ENCODE measurements around the gene MUC13. TPM values are rescaled to one million over a fixed set of nuclear protein-coding genes. Genes with fewer than 3 reads are reported as not detected.

The MUC13 gene
- total RNA-seq, 2 experiments from 2014 or later = not detected

- ChIA-PET POLR2A (no interaction called here), CTCF (ENCODE audit: unreplicated experiment) (no interaction called here)
- no peaks in the 10 kb centered on the region for H3K9me2 ChIP-seq (ENCODE audit: insufficient read depth, low read length)
- no peak overlapping the region for H2AFZ ChIP-seq (ENCODE audit: low read length)
- DNase-seq (ENCODE audit: low spot score) = no peak
- BruUV-seq (replicated peaks) = no TSS peak
- H3K36me3 ChIP-seq (ENCODE audit: insufficient read depth, low read length) = no peaks in the 10 kb centered on the region
- TF ChIP-seq CTCF (conservative IDR thresholded peaks at IDR 0.05; ENCODE audit: low read length) (no peak), EZH2phosphoT487 (IDR thresholded peaks at IDR 0.05; ENCODE audit: borderline replicate concordance, low read depth, low read length) (no peak)
- no peaks in the 10 kb centered on the region for H4K20me1 ChIP-seq (ENCODE audit: insufficient read depth, low read length)
- H3K79me2 ChIP-seq (ENCODE audit: insufficient read depth, low read depth, low read length) = no peaks in the 10 kb centered on the region
- H3K4me1 ChIP-seq (ENCODE audit: insufficient read depth, low read length, poor library complexity, severe bottlenecking) = no peaks in the 10 kb centered on the region
- no peak overlapping the region for H3K27ac ChIP-seq (ENCODE audit: low read depth, low read length, poor library complexity, severe bottlenecking)
- no peak overlapping the region for H3K4me3 ChIP-seq (ENCODE audit: low read depth, low read length, poor library complexity, severe bottlenecking)
- H3K4me2 ChIP-seq (ENCODE audit: low read length) = no peak overlapping the region
- intact Hi-C loops (cut with micrococcal nuclease; ENCODE audit: unreplicated experiment) = no loop called here
- H3K9me3 ChIP-seq (ENCODE audit: low read length) = no peaks in the 10 kb centered on the region
Observed at GRCh38 chr3:124907957-124908356, 26.6 kb downstream of the MUC13 start.

GRCh38 chr3:124904835-124905492 lies 29.6 kb downstream of the MUC13 start:
- DNase-seq (ENCODE audit: low spot score) = no peak
- H3K4me2 ChIP-seq (ENCODE audit: low read length) = no peak overlapping the region
- no peaks in the 10 kb centered on the region for H4K20me1 ChIP-seq (ENCODE audit: insufficient read depth, low read length)
- CTCF ChIA-PET (ENCODE audit: unreplicated experiment) = no interaction called here
- H3K9me2 ChIP-seq (ENCODE audit: insufficient read depth, low read length) = no peaks in the 10 kb centered on the region
- H3K4me1 ChIP-seq (ENCODE audit: insufficient read depth, low read length, poor library complexity, severe bottlenecking) = no peaks in the 10 kb centered on the region
- no TSS peak for BruUV-seq (replicated peaks)
- H3K4me3 ChIP-seq (ENCODE audit: low read depth, low read length, poor library complexity, severe bottlenecking) = no peak overlapping the region
- H3K36me3 ChIP-seq (ENCODE audit: insufficient read depth, low read length) = no peaks in the 10 kb centered on the region
- no peak overlapping the region for H2AFZ ChIP-seq (ENCODE audit: low read length)
- H3K27ac ChIP-seq (ENCODE audit: low read depth, low read length, poor library complexity, severe bottlenecking) = no peak overlapping the region
- POLR2A ChIA-PET = no interaction called here
- H3K79me2 ChIP-seq (ENCODE audit: insufficient read depth, low read depth, low read length) = no peaks in the 10 kb centered on the region
- TF ChIP-seq EZH2phosphoT487 (IDR thresholded peaks at IDR 0.05; ENCODE audit: borderline replicate concordance, low read depth, low read length) (no peak), CTCF (conservative IDR thresholded peaks at IDR 0.05; ENCODE audit: low read length) (no peak)
- intact Hi-C loops (cut with micrococcal nuclease; ENCODE audit: unreplicated experiment) = no loop called here
- no peaks in the 10 kb centered on the region for H3K9me3 ChIP-seq (ENCODE audit: low read length)
